H1 (cell line): ENCODE data around the gene CRTAC1. TPM values are rescaled to one million over a fixed set of nuclear protein-coding genes. Genes with fewer than 3 reads are reported as not detected.

ENCODE experiments used
- CTCF ChIA-PET: fragments of 300-600 bp; sonication (Branson Sonifier 250); formaldehyde crosslinking; loops from one replicate; lab custom pipeline; 2021; ENCODE audit not compliant: partially characterized antibody; lab: Charles Lee
- POLR2A ChIA-PET: fragments of 300-600 bp; sonication (Branson Sonifier 250); formaldehyde crosslinking; loops from one replicate; lab custom pipeline; 2021; ENCODE audit warnings: inconsistent platforms; ENCODE audit not compliant: partially characterized antibody; lab: Charles Lee
- DNase-seq, 2 experiments: peaks; one replicate each; pipeline versions ENCODE4 v3.0.0 to v3.0.0-alpha.2; 2010 to 2022; ENCODE audit warnings: low spot score in 2 of 2, low read depth in 1 of 2, mixed read lengths in 1 of 2
- FAIRE-seq: peaks from 2 replicates; lab custom pipeline; 2011; peaks lifted over from hg19 to GRCh38; lab: Jason Lieb, UNC
- H2AFZ ChIP-seq: 2 replicates; pipeline ENCODE4 v1.8.1; 2012; ENCODE audit warnings: low read length, inconsistent platforms
- H2AK5ac ChIP-seq: 2 replicates; pipeline ENCODE4 v1.6.1; 2013; ENCODE audit warnings: low read depth, low read length
- H2BK120ac ChIP-seq: replicated peaks from 2 replicates; pipeline ENCODE3; 2013; ENCODE audit warnings: low read depth, low read length, inconsistent platforms
- H2BK12ac ChIP-seq: 2 replicates; pipeline ENCODE4 v1.6.1; 2013; ENCODE audit warnings: low read depth, low read length
- H2BK15ac ChIP-seq: 2 replicates; pipeline ENCODE4 v1.6.1; 2013; ENCODE audit warnings: low read length
- H2BK20ac ChIP-seq: 2 replicates; pipeline ENCODE4 v1.6.1; 2013; ENCODE audit warnings: low read length
- H2BK5ac ChIP-seq: 2 replicates; pipeline ENCODE4 v1.6.1; 2013; ENCODE audit warnings: low read depth, low read length
- H3K14ac ChIP-seq: 2 replicates; pipeline ENCODE4 v1.6.1; 2013; ENCODE audit warnings: inconsistent platforms; ENCODE audit not compliant: insufficient read length
- H3K18ac ChIP-seq: 2 replicates; pipeline ENCODE4 v1.6.1; 2013; ENCODE audit warnings: low read length; ENCODE audit errors: extremely low read depth
- H3K23ac ChIP-seq: 2 replicates; pipeline ENCODE4 v1.6.1; 2013; ENCODE audit warnings: inconsistent platforms; ENCODE audit not compliant: insufficient read length
- H3K23me2 ChIP-seq: 2 replicates; pipeline ENCODE4 v1.6.1; 2013; ENCODE audit warnings: low read depth, low read length
- H3K27ac ChIP-seq: 2 replicates; pipeline ENCODE4 v1.6.1; 2011; ENCODE audit warnings: low read depth, low read length, inconsistent platforms
- H3K27me3 ChIP-seq, 4 experiments: replicated peaks in 1 of 4; 1 replicate in 1 of 4; 2 replicates in 3 of 4; pipeline versions ENCODE4 v1.6.1 to v1.8.1; 2011 to 2013; ENCODE audit warnings: low read length in 3 of 4, mild to moderate bottlenecking in 3 of 4, inconsistent platforms in 2 of 4, mixed read lengths in 2 of 4, moderate library complexity in 1 of 4; ENCODE audit not compliant: control insufficient read depth in 3 of 4, insufficient read depth in 3 of 4; ENCODE audit errors: extremely low read depth in 1 of 4
- H3K36me3 ChIP-seq, 4 experiments: 2 replicates each; pipeline versions ENCODE4 v1.6.1 to v1.8.1; 2011 to 2013; ENCODE audit warnings: mild to moderate bottlenecking in 4 of 4, low read length in 3 of 4, moderate library complexity in 2 of 4, control low read depth in 1 of 4, inconsistent platforms in 1 of 4; ENCODE audit not compliant: insufficient read depth in 4 of 4, control insufficient read depth in 2 of 4
- H3K4ac ChIP-seq: replicated peaks from 2 replicates; pipeline ENCODE3; 2013; ENCODE audit warnings: low read length, low read depth, mixed read lengths, inconsistent platforms; ENCODE audit not compliant: insufficient read length
- H3K4me1 ChIP-seq, 4 experiments: replicated peaks in 1 of 4; 1 replicate in 1 of 4; 2 replicates in 3 of 4; pipeline versions ENCODE4 v1.6.1 to v1.8.1; 2011 to 2013; ENCODE audit warnings: low read length in 3 of 4, inconsistent platforms in 2 of 4, mixed read lengths in 1 of 4; ENCODE audit not compliant: insufficient read depth in 4 of 4, control insufficient read depth in 3 of 4
- H3K4me2 ChIP-seq, 2 experiments: 2 replicates each; pipeline versions ENCODE4 v1.6.1 to v1.8.1; 2011 to 2013; ENCODE audit warnings: low read depth in 2 of 2, low read length in 2 of 2, control low read depth in 1 of 2, inconsistent platforms in 1 of 2, mild to moderate bottlenecking in 1 of 2; ENCODE audit not compliant: insufficient read depth in 1 of 2
- H3K4me3 ChIP-seq, 4 experiments: fragments of 200-600, 300-600 bp in 1 of 4; sonication (generic), shearing (Covaris generic), sonication (Bioruptor Twin) in 1 of 4; 2 replicates each; pipeline versions ENCODE4 v1.5.1 to v1.8.1; 2011 to 2016; ENCODE audit warnings: low read length in 4 of 4, low read depth in 3 of 4, control low read depth in 2 of 4, inconsistent platforms in 2 of 4, mild to moderate bottlenecking in 2 of 4, mixed read lengths in 1 of 4, moderate library complexity in 1 of 4; ENCODE audit not compliant: insufficient read depth in 2 of 4; ENCODE audit errors: extremely low read depth in 1 of 4
- H3K56ac ChIP-seq: replicated peaks from 2 replicates; pipeline ENCODE3; 2013; ENCODE audit warnings: low read depth, mild to moderate bottlenecking, mixed read lengths, low read length, inconsistent platforms; ENCODE audit not compliant: insufficient read length
- H3K79me1 ChIP-seq: 2 replicates; pipeline ENCODE4 v1.6.1; 2013; ENCODE audit warnings: low read depth, low read length, control low read depth
- H3K79me2 ChIP-seq, 2 experiments: 2 replicates each; pipeline versions ENCODE4 v1.6.1 to v1.8.1; 2012 to 2013; ENCODE audit warnings: low read length in 2 of 2, mild to moderate bottlenecking in 2 of 2, inconsistent platforms in 1 of 2; ENCODE audit not compliant: insufficient read depth in 2 of 2, control insufficient read depth in 1 of 2
- H3K9ac ChIP-seq, 4 experiments: replicated peaks in 1 of 4; 1 replicate in 1 of 4; 2 replicates in 3 of 4; pipeline versions ENCODE4 v1.6.1 to v1.8.1; 2011 to 2013; ENCODE audit warnings: low read depth in 3 of 4, low read length in 3 of 4, control low read depth in 2 of 4, mild to moderate bottlenecking in 2 of 4, moderate library complexity in 2 of 4, inconsistent platforms in 1 of 4; ENCODE audit errors: extremely low read depth in 1 of 4
- H3K9me3 ChIP-seq, 2 experiments: 2 replicates each; pipeline versions ENCODE4 v1.6.1 to v1.8.1; 2012 to 2013; ENCODE audit warnings: mild to moderate bottlenecking in 2 of 2, moderate library complexity in 2 of 2, control low read depth in 1 of 2, inconsistent platforms in 1 of 2, low read depth in 1 of 2, low read length in 1 of 2, mixed read lengths in 1 of 2; ENCODE audit not compliant: insufficient read depth in 2 of 2
- H4K20me1 ChIP-seq, 2 experiments: replicated peaks in 1 of 2; 2 replicates each; pipeline versions ENCODE3 to v1.8.1; 2011 to 2013; ENCODE audit warnings: inconsistent platforms in 2 of 2, low read length in 2 of 2, mild to moderate bottlenecking in 1 of 2; ENCODE audit not compliant: insufficient read depth in 2 of 2, control insufficient read depth in 1 of 2
- H4K5ac ChIP-seq: 2 replicates; pipeline ENCODE4 v1.6.1; 2013; ENCODE audit warnings: low read length, low read depth, mixed read lengths, inconsistent platforms; ENCODE audit not compliant: insufficient read length
- H4K8ac ChIP-seq: 2 replicates; pipeline ENCODE4 v1.8.0; 2013; ENCODE audit warnings: mild to moderate bottlenecking, moderate library complexity, low read length, inconsistent platforms; ENCODE audit not compliant: insufficient read depth; ENCODE audit errors: extremely low read depth
- H4K91ac ChIP-seq: replicated peaks from 2 replicates; pipeline ENCODE3; 2013; ENCODE audit warnings: low read length, mixed read lengths, inconsistent platforms; ENCODE audit not compliant: insufficient read length
- BACH1 ChIP-seq: IDR thresholded peaks from 2 replicates; pipeline ENCODE4 v1.6.1; 2012; ENCODE audit warnings: low read length, improper control_type of control experiment
- BRCA1 ChIP-seq: IDR thresholded peaks from 2 replicates; pipeline ENCODE4 v1.6.1; 2012; ENCODE audit warnings: low read depth, low read length, improper control_type of control experiment
- CBX5 ChIP-seq: fragments of 300-800, 300-1000 bp; sonication (generic); IDR thresholded peaks from 2 replicates; pipeline ENCODE4 v1.7.1; 2016; ENCODE audit warnings: antibody characterized with exemption, low read length, low read depth
- EZH2 ChIP-seq: fragments of 200-600 bp; sonication (generic); IDR thresholded peaks from 2 replicates; pipeline ENCODE4 v1.7.1; 2012; ENCODE audit warnings: low read depth, mild to moderate bottlenecking, moderate library complexity, low read length, inconsistent platforms; ENCODE audit not compliant: severe bottlenecking
- GTF2F1 ChIP-seq: IDR thresholded peaks from 2 replicates; pipeline ENCODE4 v1.6.1; 2012; ENCODE audit warnings: low read depth, low read length, improper control_type of control experiment, borderline replicate concordance
- JUND ChIP-seq: IDR thresholded peaks from 2 replicates; pipeline ENCODE4 v1.6.1; 2011; ENCODE audit warnings: mild to moderate bottlenecking, improper control_type of control experiment, low read length
- MAX ChIP-seq: IDR thresholded peaks from 2 replicates; pipeline ENCODE4 v1.6.1; 2012; ENCODE audit warnings: inconsistent platforms
- NRF1 ChIP-seq: IDR thresholded peaks from 2 replicates; pipeline ENCODE4 v1.6.1; 2011; ENCODE audit warnings: mild to moderate bottlenecking, low read depth, low read length, improper control_type of control experiment
- POLR2AphosphoS5 ChIP-seq: IDR thresholded peaks from 2 replicates; pipeline ENCODE4 v1.6.1; 2011; ENCODE audit warnings: low read depth, low read length
- SAP30 ChIP-seq: fragments of 300-600 bp; sonication (generic); IDR thresholded peaks from 2 replicates; pipeline ENCODE4 v1.7.1; 2012; ENCODE audit warnings: low read length, moderate library complexity, mild to moderate bottlenecking, inconsistent platforms; ENCODE audit not compliant: insufficient read depth, insufficient replicate concordance
- SIN3A ChIP-seq, 2 experiments: IDR thresholded peaks in 1 of 2; conservative IDR thresholded peaks in 1 of 2; 2 replicates each; pipeline ENCODE4 v1.6.1; 2011 to 2012; ENCODE audit warnings: low read length in 2 of 2, improper control_type of control experiment in 1 of 2, low read depth in 1 of 2, mild to moderate bottlenecking in 1 of 2
- SIX5 ChIP-seq: IDR thresholded peaks from 2 replicates; pipeline ENCODE4 v1.6.1; 2011; ENCODE audit warnings: mild to moderate bottlenecking, low read depth, low read length
- SP4 ChIP-seq: IDR thresholded peaks from 2 replicates; pipeline ENCODE4 v1.6.1; 2012; ENCODE audit warnings: low read length, inconsistent platforms
- SUZ12 ChIP-seq: fragments of 200-600 bp; sonication (generic); IDR thresholded peaks from 2 replicates; pipeline ENCODE4 v1.6.1; 2012; ENCODE audit warnings: mild to moderate bottlenecking, inconsistent platforms, low read length, moderate library complexity, mixed read lengths
- ZNF274 ChIP-seq: IDR thresholded peaks from 2 replicates; pipeline ENCODE4 v1.7.0; 2012; ENCODE audit warnings: low read length, borderline replicate concordance; ENCODE audit errors: extremely low read depth
- WGBS, 2 experiments: shearing (Covaris generic) in 1 of 2; methylation state at CpG; one replicate each; pipeline versions ENCODE4 v1.1.6 to v1.1.7; 2013 to 2015; ENCODE audit warnings: low lambda C conversion rate in 2 of 2, mixed read lengths in 2 of 2, inconsistent platforms in 1 of 2, low coverage in 1 of 2, missing lambda C conversion rate in 1 of 2; ENCODE audit not compliant: insufficient replicate concordance in 2 of 2, insufficient coverage in 1 of 2, insufficient read length in 1 of 2; ENCODE audit errors: extremely low coverage in 1 of 2, missing lambda C conversion rate in 1 of 2; 5-methylcytosine and 5-hydroxymethylcytosine counted together
- polyA plus RNA-seq, 7 experiments: library from polyadenylated mRNA; depleted of rRNA in 3 of 7; stranded (reverse) in 5 of 7; unstranded in 2 of 7; fragments of >200 nt in 5 of 7; fragments of 200-250 nt in 2 of 7; gene quantifications; 1 replicate in 5 of 7; 2 replicates in 1 of 7; 4 replicates in 1 of 7; pipeline versions ENCODE4 v1.2.1 to v1.2.3, GENCODE V29; 2011 to 2013; ENCODE audit warnings: missing spikeins in 2 of 7, mixed read lengths in 2 of 7
- total RNA-seq: library from RNA; stranded (reverse); fragmentation: NEBNext Ultra II Directional; extraction: Animal tissue kit (Norgen Biotek cat#: 25700); gene quantifications from 2 replicates; pipeline ENCODE4 v1.2.1, GENCODE V29; 2021

The CRTAC1 gene
- total and polyA plus RNA-seq, 2 of the 8 experiments (the other 6 are each of a cell fraction or from before 2014, with no cell fraction given): 0.91 to 1.2 TPM

DNA sequence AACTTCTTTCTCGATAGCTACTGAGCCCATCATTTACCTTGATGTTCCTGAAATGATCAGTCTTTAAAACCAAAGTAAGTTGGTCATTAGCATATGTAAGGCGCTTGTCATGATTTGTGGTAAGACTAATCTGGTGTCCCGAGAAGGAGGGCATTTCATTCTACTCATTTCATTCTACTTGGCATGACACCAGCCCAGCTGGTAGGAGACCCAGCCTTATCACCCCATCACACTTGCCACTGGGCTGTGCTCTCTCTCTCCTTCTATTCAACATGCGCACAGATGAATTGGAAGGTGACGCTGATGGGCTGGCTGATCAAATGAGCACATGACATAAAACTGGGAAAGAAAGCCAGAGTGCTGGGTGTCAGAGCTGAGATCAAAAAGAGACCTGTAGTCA, 65.7 kb downstream of the CRTAC1 start:
- Histone ChIP-seq H3K36me3 (no peaks in the 10 kb centered on the region), H3K9me3 (no peaks in the 10 kb centered on the region), H3K79me1 (no peaks in the 10 kb centered on the region), H3K23ac (no peak overlapping the region), H4K20me1 (no peaks in the 10 kb centered on the region), H3K4me3 (no peak overlapping the region), H3K56ac (no peak overlapping the region), H4K8ac (no peak overlapping the region), H3K9ac (no peak overlapping the region), H3K79me2 (no peaks in the 10 kb centered on the region), H2AFZ (no peak overlapping the region), H3K23me2 (no peaks in the 10 kb centered on the region), H2BK120ac (no peak overlapping the region), H3K4me1 (no peaks in the 10 kb centered on the region), H4K91ac (no peak overlapping the region), H2BK12ac (no peak overlapping the region), H3K14ac (no peak overlapping the region), H3K4me2 (no peak overlapping the region), H3K4ac (no peak overlapping the region), H3K27ac (no peak overlapping the region), H2BK20ac (no peak overlapping the region), H3K27me3 (no peaks in the 10 kb centered on the region; a peak in 1 of 7 replicates), H2BK5ac (no peak overlapping the region), H2BK15ac (no peak overlapping the region), H4K5ac (no peak overlapping the region), H3K18ac (no peak overlapping the region), H2AK5ac (no peak overlapping the region)
- no peak for DNase-seq
- no peak for FAIRE-seq
- ChIA-PET CTCF (interaction anchor here (0.8 to 2.5 kb wide), 5 partner anchors 12 to 76 kb away, joined by 3 to 8 read pairs (median 3); no protein-coding TSS in a partner anchor), POLR2A (no interaction called here)
- 85% methylated on average over 5 of the region's 5 CpGs; no CpG with 5 or more reads in 1 of the 2 experiments for WGBS, 2 experiments
- TF ChIP-seq POLR2AphosphoS5 (no peak), ZNF274 (no peak), CBX5 (no peak), GTF2F1 (no peak), SAP30 (no peak), NRF1 (no peak), SIX5 (no peak), SUZ12 (no peak), BACH1 (no peak), JUND (no peak), BRCA1 (no peak), EZH2 (no peak), SIN3A (conservative IDR thresholded peaks at IDR 0.05 in 1 of 2, IDR thresholded peaks at IDR 0.05 in 1 of 2; ENCODE audit: low read depth in 1 of 2, low read length in 2 of 2) (no peak), MAX (no peak), SP4 (no peak)
